ENCODE data around the gene HEXD. TPM values are rescaled to one million over a fixed set of nuclear protein-coding genes. Genes with fewer than 3 reads are reported as not detected.

Gene HEXD
- total RNA-seq, 1 donor: 9.4 TPM

- TF ChIP-seq CTCF (IDR thresholded peaks at IDR 0.05; ENCODE audit: insufficient read depth, low read length): no peak
- peak; percentile 17 for DNase-seq (ENCODE audit: low read depth)
- peak overlapping the region; percentile 19 for H3K4me3 ChIP-seq (ENCODE audit: low read depth, low read length)
These were observed 1.4 kb downstream of the HEXD start for GRCh38 chr17:82419540-82419939.

- H3K4me3 ChIP-seq (ENCODE audit: low read depth, low read length): no peak overlapping the region
- DNase-seq (ENCODE audit: low read depth): peak; percentile 64
- peak; percentile 78 for TF ChIP-seq CTCF (IDR thresholded peaks at IDR 0.05; ENCODE audit: insufficient read depth, low read length)
These were observed 6.1 kb downstream of the HEXD start for GRCh38 chr17:82424001-82424862.

- TF ChIP-seq CTCF (IDR thresholded peaks at IDR 0.05; ENCODE audit: insufficient read depth, low read length): no peak
- no peak for DNase-seq (ENCODE audit: low read depth)
- H3K4me3 ChIP-seq (ENCODE audit: low read depth, low read length): no peak overlapping the region
These were observed 6.7 kb downstream of the HEXD start for GRCh38 chr17:82424863-82425159.

GRCh38 chr17:82428546-82428945, 10.4 kb downstream of the HEXD start:
- TF ChIP-seq CTCF (IDR thresholded peaks at IDR 0.05; ENCODE audit: insufficient read depth, low read length): no peak
- no peak overlapping the region for H3K4me3 ChIP-seq (ENCODE audit: low read depth, low read length)
- DNase-seq (ENCODE audit: low read depth): no peak

- TF ChIP-seq CTCF (IDR thresholded peaks at IDR 0.05; ENCODE audit: insufficient read depth, low read length): no peak
- DNase-seq (ENCODE audit: low read depth): no peak
- no peak overlapping the region for H3K4me3 ChIP-seq (ENCODE audit: low read depth, low read length)
These were observed 11.7 kb downstream of the HEXD start for GRCh38 chr17:82429824-82430223.

GRCh38 chr17:82432017-82432416, 13.9 kb downstream of the HEXD start:
- H3K4me3 ChIP-seq (ENCODE audit: low read depth, low read length): no peak overlapping the region
- no peak for DNase-seq (ENCODE audit: low read depth)
- TF ChIP-seq CTCF (IDR thresholded peaks at IDR 0.05; ENCODE audit: insufficient read depth, low read length): no peak
